HG03196 (cell line): Measurements from ENCODE around the gene LRP1-AS.

Experiments used
- ATAC-seq: cut with Tn5 transposase; IDR thresholded peaks from one replicate; pipeline ENCODE4 v1.9.1; 2021; ENCODE audit not compliant: unreplicated experiment

Gene LRP1-AS

GRCh38 chr12:57180321-57180989 is 33.0 kb upstream of the LRP1-AS start:
- ATAC-seq = no peak

GRCh38 chr12:57179331-57180086 is 32.1 kb upstream of the LRP1-AS start:
- no peak for ATAC-seq

- no peak for ATAC-seq
Observed at GRCh38 chr12:57178213-57178612, 30.8 kb upstream of the LRP1-AS start.

- no peak for ATAC-seq
Observed at GRCh38 chr12:57177354-57177753, 29.9 kb upstream of the LRP1-AS start.

- no peak for ATAC-seq
Observed at GRCh38 chr12:57176846-57177245, 29.4 kb upstream of the LRP1-AS start.

- ATAC-seq = no peak
Observed at GRCh38 chr12:57176139-57176477, 28.7 kb upstream of the LRP1-AS start.

- ATAC-seq = no peak
Observed at GRCh38 chr12:57175428-57176138, 28.2 kb upstream of the LRP1-AS start.

GRCh38 chr12:57173683-57174082 is 26.3 kb upstream of the LRP1-AS start:
- ATAC-seq = no peak

GRCh38 chr12:57173089-57173488 is 25.7 kb upstream of the LRP1-AS start:
- ATAC-seq = no peak

- no peak for ATAC-seq
Observed at GRCh38 chr12:57171668-57172067, 24.2 kb upstream of the LRP1-AS start.

GRCh38 chr12:57170927-57171326 is 23.5 kb upstream of the LRP1-AS start:
- ATAC-seq = no peak

GRCh38 chr12:57170408-57170807 is 23.0 kb upstream of the LRP1-AS start:
- no peak for ATAC-seq

GRCh38 chr12:57169969-57170368 is 22.6 kb upstream of the LRP1-AS start:
- no peak for ATAC-seq

GRCh38 chr12:57169046-57169795 is 21.8 kb upstream of the LRP1-AS start:
- ATAC-seq = no peak

- ATAC-seq = no peak
Observed at GRCh38 chr12:57168058-57168457, 20.6 kb upstream of the LRP1-AS start.

- no peak for ATAC-seq
Observed at GRCh38 chr12:57166971-57167371, 19.6 kb upstream of the LRP1-AS start.

- no peak for ATAC-seq
Observed at GRCh38 chr12:57165741-57166140, 18.3 kb upstream of the LRP1-AS start.

GRCh38 chr12:57164966-57165625 is 17.7 kb upstream of the LRP1-AS start:
- no peak for ATAC-seq

- ATAC-seq = no peak
Observed at GRCh38 chr12:57164454-57164853, 17.0 kb upstream of the LRP1-AS start.

- no peak for ATAC-seq
Observed at GRCh38 chr12:57162553-57163125, 15.2 kb upstream of the LRP1-AS start.

GRCh38 chr12:57161491-57161890 is 14.1 kb upstream of the LRP1-AS start:
- no peak for ATAC-seq
